Activated T-helper 17 cell treated with anti-CD3 and anti-CD28 coated beads, Interleukin-2, amount 50 U/mL, for 72 hours (primary cell): ENCODE measurements around the gene UBA1. TPM values are rescaled to one million over a fixed set of nuclear protein-coding genes. Genes with fewer than 3 reads are reported as not detected.

Experiments used
- ATAC-seq: fragments of 150-1000 bp; cut with Tn5 transposase; replicated peaks from 2 replicates; pipeline ENCODE4 v1.10.0; 2021; ENCODE audit warnings: mild to moderate bottlenecking, moderate library complexity
- H3K27ac Mint-ChIP-seq: one replicate; pipeline ENCODE4 v1.8.0; 2022; ENCODE audit warnings: mixed read lengths
- H3K27me3 Mint-ChIP-seq: one replicate; pipeline ENCODE4 v1.8.0; 2022; ENCODE audit warnings: mixed read lengths
- H3K36me3 Mint-ChIP-seq: one replicate; pipeline ENCODE4 v1.8.0; 2022; ENCODE audit warnings: low read depth, mild to moderate bottlenecking, mixed read lengths
- H3K4me1 Mint-ChIP-seq: one replicate; pipeline ENCODE4 v1.8.0; 2022; ENCODE audit warnings: mixed read lengths
- H3K4me3 Mint-ChIP-seq: one replicate; pipeline ENCODE4 v1.8.0; 2022; ENCODE audit warnings: mild to moderate bottlenecking, mixed read lengths
- H3K9me3 Mint-ChIP-seq: one replicate; pipeline ENCODE4 v1.8.0; 2022; ENCODE audit warnings: mixed read lengths
- total RNA-seq, 2 donors: library from RNA; stranded (reverse); gene quantifications; one replicate each; pipeline ENCODE4 v1.2.3, GENCODE V29; 2022

Gene UBA1
- total RNA-seq, 2 donors from 2014 or later = 227 to 255 TPM

DNA sequence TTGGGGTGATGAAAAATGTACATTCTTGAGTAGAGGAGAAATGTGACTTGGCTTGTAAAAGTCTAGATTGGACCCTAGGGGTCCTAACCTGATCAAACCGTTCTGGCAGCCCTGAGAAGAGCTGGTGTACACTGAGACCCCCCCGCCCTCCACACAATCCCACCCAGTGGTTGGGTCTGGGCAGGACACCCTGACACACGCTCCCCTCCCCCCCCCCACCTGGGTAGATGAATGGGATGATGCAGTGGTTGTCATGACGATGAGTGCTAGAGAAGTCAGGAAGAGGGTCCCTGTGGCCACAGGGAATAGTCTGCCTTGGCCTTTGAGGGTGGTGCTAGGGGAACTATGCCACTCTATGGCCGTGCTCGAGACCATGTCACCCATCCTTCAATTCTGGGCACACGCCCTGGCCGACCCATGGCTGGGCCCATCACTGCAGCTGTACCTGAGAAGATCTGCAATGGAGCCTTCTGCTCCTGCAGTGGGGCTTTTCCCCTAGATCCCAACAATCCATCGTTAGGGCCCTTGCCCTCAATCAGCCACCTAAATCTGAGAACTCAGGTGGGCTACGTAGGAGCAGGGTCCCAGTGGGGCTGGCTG lies 29.2 kb downstream of the UBA1 start:
- peaks cover 19% of the 10 kb centered on the region for H3K4me1 Mint-ChIP-seq
- ATAC-seq = no peak
- H3K27ac Mint-ChIP-seq = no peak overlapping the region
- H3K4me3 Mint-ChIP-seq = no peak overlapping the region
- H3K9me3 Mint-ChIP-seq = no peaks in the 10 kb centered on the region
- no peaks in the 10 kb centered on the region for H3K27me3 Mint-ChIP-seq
- H3K36me3 Mint-ChIP-seq = peaks cover 86% of the 10 kb centered on the region

DNA sequence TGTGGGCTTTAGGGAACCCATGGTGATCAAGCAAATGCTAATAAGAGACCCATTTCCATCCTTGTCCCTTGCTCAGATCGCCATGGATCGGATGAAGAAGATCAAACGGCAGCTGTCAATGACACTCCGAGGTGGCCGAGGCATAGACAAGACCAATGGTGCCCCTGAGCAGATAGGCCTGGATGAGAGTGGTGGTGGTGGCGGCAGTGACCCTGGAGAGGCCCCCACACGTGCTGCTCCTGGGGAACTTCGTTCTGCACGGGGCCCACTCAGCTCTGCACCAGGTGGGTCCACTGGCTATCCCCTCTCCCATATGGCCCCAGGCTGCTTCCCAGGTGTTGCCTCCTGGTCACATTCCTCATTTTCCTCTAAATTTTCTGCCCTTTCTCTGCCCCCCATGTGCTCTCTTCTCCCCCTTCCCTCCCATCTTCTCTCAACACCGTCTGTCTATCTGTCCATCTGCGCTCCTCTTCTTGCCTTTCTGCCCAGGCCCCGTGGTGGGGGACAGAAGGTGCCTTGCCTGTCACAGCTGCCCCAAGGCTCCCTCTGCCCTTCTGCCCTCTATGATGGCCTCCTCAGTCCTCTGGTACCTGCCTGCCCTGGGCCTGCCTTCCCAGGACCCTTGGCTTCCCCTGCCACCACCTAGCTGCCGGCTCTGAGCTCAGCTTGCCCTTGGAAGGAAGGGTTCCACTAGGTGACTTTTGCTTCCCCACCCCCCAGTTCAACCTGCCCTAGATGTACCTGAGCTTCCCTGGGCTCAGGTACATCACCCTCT lies 30.0 kb downstream of the UBA1 start:
- no peaks in the 10 kb centered on the region for H3K9me3 Mint-ChIP-seq
- no peak overlapping the region for H3K27ac Mint-ChIP-seq
- ATAC-seq = no peak
- H3K4me1 Mint-ChIP-seq = peaks cover 19% of the 10 kb centered on the region
- H3K27me3 Mint-ChIP-seq = no peaks in the 10 kb centered on the region
- peaks cover 87% of the 10 kb centered on the region for H3K36me3 Mint-ChIP-seq
- H3K4me3 Mint-ChIP-seq = no peak overlapping the region

DNA sequence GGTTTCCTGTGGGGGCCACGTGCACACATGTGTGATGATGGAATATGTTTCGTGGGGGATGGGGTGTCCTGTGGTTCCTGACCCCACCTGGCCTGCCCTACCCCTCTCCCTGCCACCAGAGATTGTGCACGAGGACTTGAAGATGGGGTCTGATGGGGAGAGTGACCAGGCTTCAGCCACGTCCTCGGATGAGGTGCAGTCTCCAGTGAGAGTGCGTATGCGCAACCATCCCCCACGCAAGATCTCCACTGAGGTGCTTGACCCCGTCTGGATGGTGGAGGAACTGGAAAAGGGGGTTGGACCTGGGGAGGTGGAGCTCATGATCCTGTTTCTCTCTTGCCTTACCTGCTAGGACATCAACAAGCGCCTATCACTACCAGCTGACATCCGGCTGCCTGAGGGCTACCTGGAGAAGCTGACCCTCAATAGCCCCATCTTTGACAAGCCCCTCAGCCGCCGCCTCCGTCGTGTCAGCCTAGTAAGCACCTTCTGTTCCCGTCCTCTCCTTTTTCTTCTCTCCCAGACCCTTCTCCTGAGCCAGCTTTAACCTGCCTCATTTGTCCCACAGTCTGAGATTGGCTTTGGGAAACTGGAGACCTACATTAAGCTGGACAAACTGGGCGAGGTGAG lies 30.8 kb downstream of the UBA1 start:
- Mint-ChIP-seq H3K27ac (no peak overlapping the region), H3K4me3 (no peak overlapping the region), H3K36me3 (peaks cover 88% of the 10 kb centered on the region), H3K27me3 (no peaks in the 10 kb centered on the region), H3K4me1 (peaks cover 17% of the 10 kb centered on the region), H3K9me3 (no peaks in the 10 kb centered on the region)
- ATAC-seq = no peak

DNA sequence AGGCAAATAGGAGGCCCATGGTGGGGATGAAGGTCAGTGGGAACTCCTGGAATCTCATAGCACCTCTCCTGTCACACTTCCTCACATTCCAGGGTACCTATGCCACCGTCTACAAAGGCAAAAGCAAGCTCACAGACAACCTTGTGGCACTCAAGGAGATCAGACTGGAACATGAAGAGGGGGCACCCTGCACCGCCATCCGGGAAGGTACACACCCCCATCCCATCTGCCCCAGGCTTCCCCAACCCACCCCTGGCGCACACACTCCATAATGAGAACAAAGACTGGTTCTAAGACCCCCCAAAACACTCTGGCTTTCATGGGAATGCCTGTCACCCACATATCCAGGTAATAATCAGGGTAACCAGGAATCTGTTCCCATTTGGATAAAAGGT lies 31.3 kb downstream of the UBA1 start:
- no peaks in the 10 kb centered on the region for H3K27me3 Mint-ChIP-seq
- ATAC-seq = no peak
- H3K36me3 Mint-ChIP-seq = peaks cover 88% of the 10 kb centered on the region
- H3K4me1 Mint-ChIP-seq = peaks cover 13% of the 10 kb centered on the region
- H3K4me3 Mint-ChIP-seq = no peak overlapping the region
- no peak overlapping the region for H3K27ac Mint-ChIP-seq
- H3K9me3 Mint-ChIP-seq = no peaks in the 10 kb centered on the region

DNA sequence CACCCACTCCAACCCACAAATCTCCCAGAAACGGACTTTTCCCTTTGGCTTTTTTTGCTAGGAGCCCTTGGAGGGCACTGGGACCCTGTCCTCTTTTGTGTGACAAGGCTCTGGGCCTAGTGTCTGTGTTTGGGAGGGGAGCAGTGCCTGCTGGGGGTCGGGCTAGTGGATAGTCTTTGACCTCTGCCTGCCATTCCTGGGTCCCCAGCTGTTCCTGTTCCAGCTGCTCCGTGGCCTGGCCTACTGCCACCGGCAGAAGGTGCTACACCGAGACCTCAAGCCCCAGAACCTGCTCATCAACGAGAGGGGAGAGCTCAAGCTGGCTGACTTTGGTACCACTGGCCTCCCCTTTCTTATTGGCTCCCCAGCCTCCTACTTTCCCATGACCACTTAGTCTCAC lies 32.4 kb downstream of the UBA1 start:
- no peak for ATAC-seq

DNA sequence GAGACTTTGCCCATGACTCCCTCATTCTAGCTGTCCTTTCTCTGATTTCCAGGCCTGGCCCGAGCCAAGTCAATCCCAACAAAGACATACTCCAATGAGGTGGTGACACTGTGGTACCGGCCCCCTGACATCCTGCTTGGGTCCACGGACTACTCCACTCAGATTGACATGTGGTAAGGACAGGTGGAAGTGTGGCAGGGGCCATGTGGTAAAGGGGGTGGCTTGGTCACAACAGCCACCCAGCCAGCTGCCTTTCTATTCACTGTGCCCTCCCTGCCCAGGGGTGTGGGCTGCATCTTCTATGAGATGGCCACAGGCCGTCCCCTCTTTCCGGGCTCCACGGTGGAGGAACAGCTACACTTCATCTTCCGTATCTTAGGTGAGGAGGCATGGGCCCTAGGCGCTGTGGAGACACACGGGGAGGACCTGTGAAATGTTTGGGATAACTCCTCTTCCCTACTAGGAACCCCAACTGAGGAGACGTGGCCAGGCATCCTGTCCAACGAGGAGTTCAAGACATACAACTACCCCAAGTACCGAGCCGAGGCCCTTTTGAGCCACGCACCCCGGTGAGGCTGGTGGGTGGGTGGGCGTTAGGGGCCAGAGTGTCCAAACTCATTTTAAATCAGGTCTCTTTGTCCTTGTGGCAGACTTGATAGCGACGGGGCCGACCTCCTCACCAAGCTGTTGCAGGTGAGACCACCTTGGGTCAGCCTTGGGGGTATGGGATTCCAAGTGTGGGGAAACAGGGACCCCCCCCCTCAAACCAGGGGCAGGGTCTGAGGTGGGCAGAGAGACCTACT lies 33.1 kb downstream of the UBA1 start:
- no peak for ATAC-seq
- H3K4me3 Mint-ChIP-seq = no peak overlapping the region
- no peaks in the 10 kb centered on the region for H3K27me3 Mint-ChIP-seq
- peaks cover 74% of the 10 kb centered on the region for H3K36me3 Mint-ChIP-seq
- H3K27ac Mint-ChIP-seq = no peak overlapping the region
- peaks cover 5% of the 10 kb centered on the region for H3K4me1 Mint-ChIP-seq
- no peaks in the 10 kb centered on the region for H3K9me3 Mint-ChIP-seq

More for the DNA sequence above, 32.4 kb downstream of the UBA1 start:
- Mint-ChIP-seq H3K4me3 (no peak overlapping the region), H3K9me3 (no peaks in the 10 kb centered on the region), H3K4me1 (peaks cover 5% of the 10 kb centered on the region), H3K36me3 (peaks cover 80% of the 10 kb centered on the region), H3K27me3 (no peaks in the 10 kb centered on the region), H3K27ac (no peak overlapping the region)

DNA sequence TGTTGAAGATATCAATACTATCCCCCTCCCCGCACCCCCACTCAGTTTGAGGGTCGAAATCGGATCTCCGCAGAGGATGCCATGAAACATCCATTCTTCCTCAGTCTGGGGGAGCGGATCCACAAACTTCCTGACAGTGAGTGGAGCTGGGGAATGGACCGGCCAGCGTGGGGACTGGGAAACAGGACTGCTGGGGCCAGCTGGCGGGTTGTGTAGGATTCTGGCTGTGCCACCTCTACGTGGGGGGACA lies 33.6 kb downstream of the UBA1 start:
- Mint-ChIP-seq H3K9me3 (no peaks in the 10 kb centered on the region), H3K4me3 (no peak overlapping the region), H3K27ac (no peak overlapping the region), H3K36me3 (peaks cover 69% of the 10 kb centered on the region), H3K27me3 (no peaks in the 10 kb centered on the region), H3K4me1 (peaks cover 5% of the 10 kb centered on the region)
- no peak for ATAC-seq

DNA sequence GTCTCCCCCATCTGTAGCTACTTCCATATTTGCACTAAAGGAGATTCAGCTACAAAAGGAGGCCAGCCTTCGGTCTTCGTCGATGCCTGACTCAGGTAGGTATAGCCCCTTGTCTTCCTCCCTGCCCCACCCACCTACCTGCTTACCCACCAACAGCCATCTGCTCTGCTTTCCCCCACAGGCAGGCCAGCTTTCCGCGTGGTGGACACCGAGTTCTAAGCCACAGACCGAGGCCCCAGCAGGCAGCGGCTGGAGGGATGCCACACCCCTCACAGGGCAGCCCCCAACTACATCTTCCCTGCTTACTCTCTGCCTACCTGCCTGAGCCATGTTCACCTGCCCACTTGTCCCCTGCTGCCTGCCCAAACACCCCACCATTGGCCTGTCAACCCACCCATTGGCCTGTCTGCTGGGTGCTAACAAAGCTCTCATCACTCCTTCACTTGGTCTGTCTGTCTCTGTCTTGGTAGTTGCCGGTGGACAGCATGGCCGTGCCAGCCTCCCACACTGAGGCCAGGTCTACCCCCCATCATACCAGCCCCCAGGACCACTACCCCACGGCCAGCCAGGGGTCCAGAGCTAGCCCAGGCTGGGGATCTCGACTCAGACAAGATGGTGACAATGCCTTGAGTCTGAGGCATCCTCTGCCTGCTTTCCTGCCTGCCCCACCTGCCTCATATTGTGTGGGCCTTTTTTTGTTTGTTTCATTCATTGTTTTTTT lies 35.1 kb downstream of the UBA1 start:
- Mint-ChIP-seq H3K4me3 (no peak overlapping the region), H3K9me3 (no peaks in the 10 kb centered on the region), H3K27ac (no peak overlapping the region), H3K36me3 (peaks cover 69% of the 10 kb centered on the region), H3K27me3 (no peaks in the 10 kb centered on the region), H3K4me1 (peaks cover 5% of the 10 kb centered on the region)
- ATAC-seq = no peak

DNA sequence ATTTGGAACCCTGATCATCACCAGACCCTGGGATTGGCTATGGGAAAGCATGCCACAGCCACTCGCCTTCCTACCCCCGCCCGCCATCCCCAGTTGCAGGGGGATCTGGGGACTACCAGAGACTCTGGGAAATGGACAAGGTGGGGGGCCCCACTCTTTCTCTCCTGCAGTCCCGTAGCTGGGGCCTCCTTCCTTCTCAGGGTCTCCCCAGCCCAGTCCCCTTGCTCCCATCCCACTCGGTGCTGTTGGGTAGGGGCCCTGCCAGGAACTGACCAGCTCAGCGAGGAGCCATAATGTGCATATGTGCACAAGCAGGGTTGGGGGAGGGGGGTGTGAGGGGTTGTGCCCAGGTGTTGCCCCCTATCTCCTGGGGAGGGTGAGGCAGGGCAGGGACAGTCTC lies 35.8 kb downstream of the UBA1 start:
- ATAC-seq = no peak
- Mint-ChIP-seq H3K4me3 (no peak overlapping the region), H3K36me3 (peaks cover 64% of the 10 kb centered on the region), H3K4me1 (peaks cover 5% of the 10 kb centered on the region), H3K9me3 (no peaks in the 10 kb centered on the region), H3K27ac (no peak overlapping the region), H3K27me3 (no peaks in the 10 kb centered on the region)

DNA sequence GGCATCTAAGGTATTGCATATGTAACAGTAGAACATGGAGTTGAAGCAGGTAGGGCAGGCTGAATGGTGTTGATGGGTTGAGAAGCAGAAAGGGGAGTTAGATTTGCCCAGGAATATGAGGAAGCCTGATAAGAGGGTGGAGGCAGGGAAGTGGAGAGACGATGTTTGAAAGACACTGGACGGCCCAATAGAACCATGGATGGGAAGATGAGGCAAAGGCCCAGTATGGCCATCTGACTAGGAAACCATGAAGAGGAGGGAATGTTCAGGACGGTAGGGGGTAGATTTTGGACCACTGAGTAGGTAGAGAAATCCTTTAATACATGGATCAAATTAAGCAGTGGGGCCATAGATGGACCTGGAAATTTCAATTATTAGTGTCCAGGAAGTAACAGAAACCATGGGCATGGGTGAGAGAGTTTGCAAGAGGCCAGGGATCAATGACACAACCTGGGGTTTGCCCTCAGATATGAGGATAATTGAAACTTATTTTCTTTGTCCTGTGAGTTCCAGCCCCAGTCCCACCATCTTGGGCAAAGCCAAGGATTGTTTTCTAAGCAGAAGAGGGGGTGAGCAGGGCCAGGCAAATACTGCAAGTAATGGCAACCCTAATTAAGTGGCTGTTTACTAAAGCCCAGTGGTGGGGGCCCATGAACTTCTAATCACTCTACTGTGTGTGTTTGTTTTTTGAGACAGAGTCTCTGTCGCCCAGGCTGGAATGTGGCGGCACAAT lies 36.7 kb downstream of the UBA1 start:
- no peak overlapping the region for H3K4me3 Mint-ChIP-seq
- H3K36me3 Mint-ChIP-seq = peaks cover 55% of the 10 kb centered on the region
- peaks cover 7% of the 10 kb centered on the region for H3K4me1 Mint-ChIP-seq
- no peak for ATAC-seq
- H3K27ac Mint-ChIP-seq = peak overlapping the region; percentile 54
- H3K27me3 Mint-ChIP-seq = no peaks in the 10 kb centered on the region
- H3K9me3 Mint-ChIP-seq = no peaks in the 10 kb centered on the region

DNA sequence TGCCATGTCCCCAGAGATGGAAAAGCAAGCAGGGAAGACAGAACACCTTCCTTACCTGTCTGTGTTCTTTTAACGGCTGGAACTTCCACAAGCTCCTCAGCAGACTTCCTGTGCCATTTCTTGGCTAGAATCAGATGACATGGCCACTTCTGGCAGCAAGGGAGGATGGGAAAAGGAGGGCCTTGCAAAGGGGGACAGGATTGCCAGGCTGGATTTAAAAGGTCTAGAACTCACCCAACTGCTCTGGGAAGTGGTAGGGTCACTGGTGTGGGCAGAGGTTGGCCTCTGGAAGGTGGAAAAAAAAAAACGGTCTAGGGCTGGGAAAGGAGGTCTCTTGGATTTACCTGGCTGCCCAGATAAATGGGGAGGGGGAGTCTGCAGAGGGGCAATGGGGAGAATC lies 37.5 kb downstream of the UBA1 start:
- H3K9me3 Mint-ChIP-seq = no peaks in the 10 kb centered on the region
- no peak overlapping the region for H3K4me3 Mint-ChIP-seq
- no peaks in the 10 kb centered on the region for H3K27me3 Mint-ChIP-seq
- ATAC-seq = no peak
- peaks cover 11% of the 10 kb centered on the region for H3K4me1 Mint-ChIP-seq
- no peak overlapping the region for H3K27ac Mint-ChIP-seq
- peaks cover 46% of the 10 kb centered on the region for H3K36me3 Mint-ChIP-seq

DNA sequence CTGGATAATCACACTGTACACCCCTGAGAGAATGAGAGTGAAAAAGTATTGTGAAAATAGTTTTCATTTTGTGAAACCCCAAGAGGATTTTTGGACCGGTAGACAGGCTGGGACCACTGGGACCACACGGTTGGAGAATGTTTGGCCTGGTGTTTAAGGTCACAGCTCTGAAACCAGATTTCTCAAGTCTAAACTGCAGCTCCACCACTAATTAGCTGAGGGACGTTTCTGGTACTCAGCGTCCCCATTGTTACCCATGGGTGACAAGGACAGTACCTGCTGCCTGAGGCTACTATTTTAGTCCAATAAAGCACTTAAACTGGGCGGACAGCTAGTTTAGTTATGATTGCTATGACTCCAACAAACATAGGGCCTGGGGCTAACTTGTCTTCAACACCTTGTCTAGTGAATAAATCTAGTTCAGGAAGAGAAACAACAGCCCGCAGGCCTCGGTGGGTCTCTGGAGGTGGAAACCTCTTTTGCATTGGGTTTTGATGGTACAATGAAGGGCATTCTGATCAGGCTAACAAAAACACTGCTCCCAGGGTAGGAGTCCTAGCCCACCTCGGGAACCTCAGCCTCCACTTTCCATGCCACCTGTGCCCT lies 38.7 kb downstream of the UBA1 start:
- Mint-ChIP-seq H3K36me3 (peaks cover 37% of the 10 kb centered on the region), H3K27me3 (no peaks in the 10 kb centered on the region), H3K4me3 (peak overlapping the region; percentile 83), H3K9me3 (no peaks in the 10 kb centered on the region), H3K27ac (peak overlapping the region; percentile 94), H3K4me1 (peaks cover 11% of the 10 kb centered on the region)
- no peak for ATAC-seq

DNA sequence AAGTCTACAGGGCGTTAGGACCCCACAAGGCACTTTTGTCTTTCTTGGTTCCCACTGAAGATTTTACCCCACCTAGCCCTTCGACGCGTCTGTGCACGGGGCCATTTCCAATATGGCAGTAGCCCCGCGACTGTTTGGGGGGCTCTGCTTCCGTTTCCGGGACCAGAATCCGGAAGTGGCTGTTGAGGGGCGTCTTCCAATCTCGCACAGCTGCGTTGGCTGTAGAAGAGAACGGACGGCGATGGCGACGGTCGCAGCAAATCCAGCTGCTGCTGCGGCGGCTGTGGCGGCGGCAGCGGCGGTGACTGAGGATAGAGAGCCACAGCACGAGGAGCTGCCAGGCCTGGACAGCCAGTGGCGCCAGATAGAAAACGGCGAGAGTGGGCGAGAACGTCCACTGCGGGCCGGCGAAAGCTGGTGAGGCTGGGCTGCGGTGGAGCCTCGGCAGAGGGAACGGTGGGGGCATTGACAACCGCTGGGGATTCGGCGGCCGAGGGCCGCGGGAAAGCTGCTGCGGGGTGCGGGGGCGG lies 39.2 kb downstream of the UBA1 start, which contains the start of gene USP11:
TSS of gene USP11 (plus strand) at position 207 of the 530 bp plus-strand sequence. CDS start at position 242, 35 bp downstream.
- peak within 1 kb of the TSS; percentile 83 for H3K4me3 Mint-ChIP-seq
- H3K9me3 Mint-ChIP-seq = no peaks in the 10 kb centered on the region
- peaks cover 11% of the 10 kb centered on the region for H3K4me1 Mint-ChIP-seq
- H3K27ac Mint-ChIP-seq = peak within 1 kb of the TSS; percentile 94
- H3K27me3 Mint-ChIP-seq = no peaks in the 10 kb centered on the region
- ATAC-seq = peak; percentile 12
- H3K36me3 Mint-ChIP-seq = peaks cover 35% of the 10 kb centered on the region
